Measurements from ENCODE around the gene SULT2A1.
"Not testable (repeated sequence)": the region's sequence is repeated elsewhere in the genome, so short reads cannot be mapped to it uniquely, and the experiment has no call there.

The SULT2A1 gene

GRCh38 chr19:47861630-47862029 lies 24.5 kb downstream of the SULT2A1 start:
- H3K4me2 ChIP-seq (ENCODE audit: low read depth, low read length, poor library complexity, severe bottlenecking), result no peak overlapping the region
- H3K9ac ChIP-seq (ENCODE audit: low read length), result no peak overlapping the region
- no peaks in the 10 kb centered on the region for H3K9me2 ChIP-seq (replicated peaks; ENCODE audit: insufficient read depth, low read length)
- no peak overlapping the region for H2AFZ ChIP-seq (ENCODE audit: low read depth, low read length, severe bottlenecking)
- no peaks in the 10 kb centered on the region for H3K79me2 ChIP-seq (ENCODE audit: insufficient read depth, low read length)
- no peaks in the 10 kb centered on the region for H4K20me1 ChIP-seq (ENCODE audit: low read depth, low read length)
- H3F3A ChIP-seq (ENCODE audit: insufficient read depth), result no peaks in the 10 kb centered on the region
- H3K9me3 ChIP-seq (ENCODE audit: insufficient read depth, low read length), result no peaks in the 10 kb centered on the region
- H3K27ac ChIP-seq (ENCODE audit: low read depth, low read length), result no peak overlapping the region
- H3K36me3 ChIP-seq (ENCODE audit: low read length), result no peaks in the 10 kb centered on the region
- TF ChIP-seq EZH2phosphoT487 (conservative IDR thresholded peaks at IDR 0.05; ENCODE audit: low read length), result no peak
- no peak for TF ChIP-seq CTCF (IDR thresholded peaks at IDR 0.05; ENCODE audit: insufficient read depth, low read length, poor library complexity, severe bottlenecking)
- no peaks in the 10 kb centered on the region for H3K27me3 ChIP-seq (ENCODE audit: low read length)
- no peak overlapping the region for H3K4me3 ChIP-seq (ENCODE audit: insufficient read depth, low read length, poor library complexity, severe bottlenecking)

- H3K9me3 ChIP-seq (ENCODE audit: insufficient read depth, low read length), result no peaks in the 10 kb centered on the region
- H3F3A ChIP-seq (ENCODE audit: insufficient read depth), result no peaks in the 10 kb centered on the region
- no peaks in the 10 kb centered on the region for H3K9me2 ChIP-seq (replicated peaks; ENCODE audit: insufficient read depth, low read length)
- no peaks in the 10 kb centered on the region for H3K36me3 ChIP-seq (ENCODE audit: low read length)
- TF ChIP-seq EZH2phosphoT487 (conservative IDR thresholded peaks at IDR 0.05; ENCODE audit: low read length), result no peak
- TF ChIP-seq CTCF (IDR thresholded peaks at IDR 0.05; ENCODE audit: insufficient read depth, low read length, poor library complexity, severe bottlenecking), result no peak
- no peak overlapping the region for H3K4me3 ChIP-seq (ENCODE audit: insufficient read depth, low read length, poor library complexity, severe bottlenecking)
- no peaks in the 10 kb centered on the region for H4K20me1 ChIP-seq (ENCODE audit: low read depth, low read length)
- H3K4me2 ChIP-seq (ENCODE audit: low read depth, low read length, poor library complexity, severe bottlenecking), result no peak overlapping the region
- no peaks in the 10 kb centered on the region for H3K27me3 ChIP-seq (ENCODE audit: low read length)
- H3K79me2 ChIP-seq (ENCODE audit: insufficient read depth, low read length), result no peaks in the 10 kb centered on the region
- no peak overlapping the region for H2AFZ ChIP-seq (ENCODE audit: low read depth, low read length, severe bottlenecking)
- no peak overlapping the region for H3K9ac ChIP-seq (ENCODE audit: low read length)
- no peak overlapping the region for H3K27ac ChIP-seq (ENCODE audit: low read depth, low read length)
Measured at GRCh38 chr19:47860602-47861297, 25.4 kb downstream of the SULT2A1 start.

- not testable (repeated sequence) for H3K36me3 ChIP-seq (ENCODE audit: low read length); H3K79me2 ChIP-seq (ENCODE audit: insufficient read depth, low read length); H3K27me3 ChIP-seq (ENCODE audit: low read length); H3K9me3 ChIP-seq (ENCODE audit: insufficient read depth, low read length); H3K9me2 ChIP-seq (replicated peaks; ENCODE audit: insufficient read depth, low read length); H2AFZ ChIP-seq (ENCODE audit: low read depth, low read length, severe bottlenecking); H3K27ac ChIP-seq (ENCODE audit: low read depth, low read length); H3K9ac ChIP-seq (ENCODE audit: low read length); H3K4me3 ChIP-seq (ENCODE audit: insufficient read depth, low read length, poor library complexity, severe bottlenecking); H3F3A ChIP-seq (ENCODE audit: insufficient read depth); H4K20me1 ChIP-seq (ENCODE audit: low read depth, low read length); H3K4me2 ChIP-seq (ENCODE audit: low read depth, low read length, poor library complexity, severe bottlenecking)
Measured at GRCh38 chr19:47859838-47860237, 26.3 kb downstream of the SULT2A1 start.

GRCh38 chr19:47858646-47859285 lies 27.3 kb downstream of the SULT2A1 start, which contains the start of gene TPRX2:
TPRX2 (plus strand) TSS chr19:47859235; CDS start chr19:47859247, 12 bp downstream.
- not testable (repeated sequence) for H3K4me3 ChIP-seq (ENCODE audit: insufficient read depth, low read length, poor library complexity, severe bottlenecking); H3F3A ChIP-seq (ENCODE audit: insufficient read depth); H4K20me1 ChIP-seq (ENCODE audit: low read depth, low read length); H3K9ac ChIP-seq (ENCODE audit: low read length); H3K27ac ChIP-seq (ENCODE audit: low read depth, low read length); H3K27me3 ChIP-seq (ENCODE audit: low read length); H3K4me2 ChIP-seq (ENCODE audit: low read depth, low read length, poor library complexity, severe bottlenecking); H3K36me3 ChIP-seq (ENCODE audit: low read length); H3K9me3 ChIP-seq (ENCODE audit: insufficient read depth, low read length); H3K9me2 ChIP-seq (replicated peaks; ENCODE audit: insufficient read depth, low read length); H2AFZ ChIP-seq (ENCODE audit: low read depth, low read length, severe bottlenecking); H3K79me2 ChIP-seq (ENCODE audit: insufficient read depth, low read length)

- not testable (repeated sequence) for H3K27ac ChIP-seq (ENCODE audit: low read depth, low read length); H3K9me3 ChIP-seq (ENCODE audit: insufficient read depth, low read length); H2AFZ ChIP-seq (ENCODE audit: low read depth, low read length, severe bottlenecking); H4K20me1 ChIP-seq (ENCODE audit: low read depth, low read length); H3K79me2 ChIP-seq (ENCODE audit: insufficient read depth, low read length); H3K36me3 ChIP-seq (ENCODE audit: low read length); H3F3A ChIP-seq (ENCODE audit: insufficient read depth); H3K4me3 ChIP-seq (ENCODE audit: insufficient read depth, low read length, poor library complexity, severe bottlenecking); H3K9me2 ChIP-seq (replicated peaks; ENCODE audit: insufficient read depth, low read length); H3K27me3 ChIP-seq (ENCODE audit: low read length); H3K9ac ChIP-seq (ENCODE audit: low read length); H3K4me2 ChIP-seq (ENCODE audit: low read depth, low read length, poor library complexity, severe bottlenecking)
Measured at GRCh38 chr19:47858231-47858630, 27.9 kb downstream of the SULT2A1 start.

Data from SU-DHL-6 (cell line).